SIG-M5 treated with dmso at 0.1 percent for 504 hours (cell line): ENCODE data around the gene KLHL3.
"Not testable (repeated sequence)": the region's sequence is repeated elsewhere in the genome, so short reads cannot be mapped to it uniquely, and the experiment has no call there.

Experiments used
- DNase-seq: peaks from one replicate; lab custom pipeline; 2025; ENCODE audit not compliant: unreplicated experiment; lab: John Stamatoyannopoulos, UW

Gene KLHL3

GRCh38 chr5:137669811-137670210, 66.1 kb downstream of the KLHL3 start:
- no peak for DNase-seq

- DNase-seq = no peak
Measured at GRCh38 chr5:137668637-137669036, 67.3 kb downstream of the KLHL3 start.

- DNase-seq = no peak
Measured at GRCh38 chr5:137667341-137667740, 68.5 kb downstream of the KLHL3 start.

- DNase-seq = no peak
Measured at GRCh38 chr5:137666901-137667300, 69.0 kb downstream of the KLHL3 start.

GRCh38 chr5:137666461-137666850, 69.4 kb downstream of the KLHL3 start:
- peak; percentile 60 for DNase-seq

GRCh38 chr5:137665678-137666460, 70.0 kb downstream of the KLHL3 start:
- peak; percentile 82 for DNase-seq

GRCh38 chr5:137660349-137660817, 75.5 kb downstream of the KLHL3 start:
- DNase-seq = peak; percentile 81

- DNase-seq = no peak
Measured at GRCh38 chr5:137659209-137659608, 76.7 kb downstream of the KLHL3 start.

- DNase-seq = no peak
Measured at GRCh38 chr5:137658324-137658723, 77.6 kb downstream of the KLHL3 start.

- no peak for DNase-seq
Measured at GRCh38 chr5:137657073-137657472, 78.8 kb downstream of the KLHL3 start.

- no peak for DNase-seq
Measured at GRCh38 chr5:137656558-137656957, 79.3 kb downstream of the KLHL3 start.

- no peak for DNase-seq
Measured at GRCh38 chr5:137651022-137651421, 84.9 kb downstream of the KLHL3 start.

GRCh38 chr5:137649228-137649935, 86.5 kb downstream of the KLHL3 start:
- no peak for DNase-seq

- DNase-seq = no peak
Measured at GRCh38 chr5:137648361-137648760, 87.5 kb downstream of the KLHL3 start.

- no peak for DNase-seq
Measured at GRCh38 chr5:137647401-137647800, 88.5 kb downstream of the KLHL3 start.

GRCh38 chr5:137646761-137647160, 89.1 kb downstream of the KLHL3 start:
- DNase-seq = no peak

- not testable (repeated sequence) for DNase-seq
Measured at GRCh38 chr5:137643081-137643480, 92.8 kb downstream of the KLHL3 start.

- no peak for DNase-seq
Measured at GRCh38 chr5:137642091-137642490, 93.8 kb downstream of the KLHL3 start.

- DNase-seq = no peak
Measured at GRCh38 chr5:137641148-137641547, 94.7 kb downstream of the KLHL3 start.

GRCh38 chr5:137639645-137640044, 96.2 kb downstream of the KLHL3 start:
- no peak for DNase-seq

GRCh38 chr5:137638841-137639240, 97.0 kb downstream of the KLHL3 start:
- DNase-seq = no peak
